ENCODE results near the gene GNG8. TPM values are rescaled to one million over a fixed set of nuclear protein-coding genes. Genes with fewer than 3 reads are reported as not detected.
A peak's percentile ranks its signal among the peaks of the same experiment; 100 is the strongest.

The GNG8 gene
- total RNA-seq, 1 donor from 2014 or later = not detected

- peaks cover 15% of the 10 kb centered on the region for H3K36me3 ChIP-seq
- DNase-seq (peak; percentile 86), ATAC-seq (peak; percentile 87 to 89)
- intact Hi-C loops (cut with DNase I) = no loop called here
- no peaks in the 10 kb centered on the region for H3K9me3 ChIP-seq
- no peak overlapping the region for H3K27ac ChIP-seq
- TF ChIP-seq CTCF (IDR thresholded peaks at IDR 0.05) = peak; percentile 93
- H3K27me3 ChIP-seq (ENCODE audit: low read depth) = no peaks in the 10 kb centered on the region
- peaks cover 34% of the 10 kb centered on the region for H3K4me1 ChIP-seq
- no peak overlapping the region for H3K4me3 ChIP-seq
Measured at GRCh38 chr19:46614114-46614722, 21.8 kb downstream of the GNG8 start.

- Histone ChIP-seq H3K9me3 (no peaks in the 10 kb centered on the region), H3K4me3 (no peak overlapping the region), H3K36me3 (peaks cover 22% of the 10 kb centered on the region), H3K27me3 (ENCODE audit: low read depth) (no peaks in the 10 kb centered on the region), H3K27ac (no peak overlapping the region), H3K4me1 (peaks cover 28% of the 10 kb centered on the region)
- no peak for TF ChIP-seq CTCF (IDR thresholded peaks at IDR 0.05)
- intact Hi-C loops (cut with DNase I) = no loop called here
- ATAC-seq = no peak
- DNase-seq = peak; percentile 43
Measured at GRCh38 chr19:46613525-46613924, 22.5 kb downstream of the GNG8 start.

GRCh38 chr19:46611776-46612175 is 24.2 kb downstream of the GNG8 start:
- Histone ChIP-seq H3K27ac (peak overlapping the region; percentile 6), H3K9me3 (no peaks in the 10 kb centered on the region), H3K27me3 (ENCODE audit: low read depth) (no peaks in the 10 kb centered on the region), H3K4me3 (no peak overlapping the region), H3K36me3 (peaks cover 40% of the 10 kb centered on the region), H3K4me1 (peaks cover 18% of the 10 kb centered on the region)
- no peak for TF ChIP-seq CTCF (IDR thresholded peaks at IDR 0.05)
- ATAC-seq (no peak), DNase-seq (peak; percentile 24)
- intact Hi-C loops (cut with DNase I) = no loop called here

GRCh38 chr19:46610851-46611770 is 24.9 kb downstream of the GNG8 start:
- TF ChIP-seq CTCF (IDR thresholded peaks at IDR 0.05) = no peak
- DNase-seq (no peak), ATAC-seq (no peak)
- H3K4me1 ChIP-seq = peaks cover 14% of the 10 kb centered on the region
- no peaks in the 10 kb centered on the region for H3K27me3 ChIP-seq (ENCODE audit: low read depth)
- H3K27ac ChIP-seq = no peak overlapping the region
- peaks cover 46% of the 10 kb centered on the region for H3K36me3 ChIP-seq
- H3K4me3 ChIP-seq = no peak overlapping the region
- no peaks in the 10 kb centered on the region for H3K9me3 ChIP-seq
- intact Hi-C loops (cut with DNase I) = no loop called here

GRCh38 chr19:46610413-46610775 is 25.6 kb downstream of the GNG8 start:
- Histone ChIP-seq H3K36me3 (peaks cover 53% of the 10 kb centered on the region), H3K4me3 (no peak overlapping the region), H3K27me3 (ENCODE audit: low read depth) (no peaks in the 10 kb centered on the region), H3K9me3 (no peaks in the 10 kb centered on the region), H3K27ac (no peak overlapping the region), H3K4me1 (peaks cover 14% of the 10 kb centered on the region)
- no peak for DNase-seq
- intact Hi-C loops (cut with DNase I) = no loop called here
- no peak for ATAC-seq
- TF ChIP-seq CTCF (IDR thresholded peaks at IDR 0.05) = no peak
